HG03558 (cell line): Measurements from ENCODE around the gene DPP4.
"Not testable (repeated sequence)": the region's sequence is repeated elsewhere in the genome, so short reads cannot be mapped to it uniquely, and the experiment has no call there.

Experiments
- ATAC-seq: cut with Tn5 transposase; IDR thresholded peaks from one replicate; pipeline ENCODE4 v1.9.1; 2021; ENCODE audit warnings: moderate number of reproducible peaks; ENCODE audit not compliant: unreplicated experiment; ENCODE audit errors: extremely low read depth

The DPP4 gene

GRCh38 chr2:162060532-162060931 is 13.5 kb downstream of the DPP4 start:
- ATAC-seq = no peak

- peak; percentile 67 for ATAC-seq
These were observed 14.9 kb downstream of the DPP4 start for GRCh38 chr2:162058973-162059668.

- ATAC-seq = no peak
These were observed 16.6 kb downstream of the DPP4 start for GRCh38 chr2:162057426-162057825.

- no peak for ATAC-seq
These were observed 17.1 kb downstream of the DPP4 start for GRCh38 chr2:162056796-162057399.

GRCh38 chr2:162053808-162054155 is 20.2 kb downstream of the DPP4 start:
- ATAC-seq = no peak

GRCh38 chr2:162053066-162053807 is 20.8 kb downstream of the DPP4 start:
- no peak for ATAC-seq

- ATAC-seq = no peak
These were observed 23.5 kb downstream of the DPP4 start for GRCh38 chr2:162050513-162050961.

GRCh38 chr2:162049089-162049488 is 24.9 kb downstream of the DPP4 start:
- ATAC-seq = not testable (repeated sequence)

GRCh38 chr2:162044586-162044985 is 29.4 kb downstream of the DPP4 start:
- no peak for ATAC-seq

- ATAC-seq = no peak
These were observed 30.9 kb downstream of the DPP4 start for GRCh38 chr2:162043132-162043531.

- ATAC-seq = no peak
These were observed 32.5 kb downstream of the DPP4 start for GRCh38 chr2:162041485-162041884.

GRCh38 chr2:162038725-162039124 is 35.3 kb downstream of the DPP4 start:
- no peak for ATAC-seq

GRCh38 chr2:162037886-162038285 is 36.1 kb downstream of the DPP4 start:
- no peak for ATAC-seq

GRCh38 chr2:162037028-162037795 is 36.8 kb downstream of the DPP4 start:
- no peak for ATAC-seq

- ATAC-seq = no peak
These were observed 38.0 kb downstream of the DPP4 start for GRCh38 chr2:162035981-162036380.

GRCh38 chr2:162030363-162031190 is 43.4 kb downstream of the DPP4 start:
- ATAC-seq = no peak

- no peak for ATAC-seq
These were observed 44.6 kb downstream of the DPP4 start for GRCh38 chr2:162029287-162029901.

- ATAC-seq = no peak
These were observed 45.5 kb downstream of the DPP4 start for GRCh38 chr2:162028511-162028910.

GRCh38 chr2:162025121-162025911 is 48.7 kb downstream of the DPP4 start:
- ATAC-seq = no peak
